ENCODE measurements around the gene LRRC32. TPM values are rescaled to one million over a fixed set of nuclear protein-coding genes. Genes with fewer than 3 reads are reported as not detected.
A peak's percentile ranks its signal among the peaks of the same experiment; 100 is the strongest.

LRRC32 gene
- total and polyA plus RNA-seq, 9 of the 15 experiments (the other 6 are each of a cell fraction or from before 2014, with no cell fraction given): 0.10 to 0.50 (median 0.19) TPM; not detected in 5

DNA sequence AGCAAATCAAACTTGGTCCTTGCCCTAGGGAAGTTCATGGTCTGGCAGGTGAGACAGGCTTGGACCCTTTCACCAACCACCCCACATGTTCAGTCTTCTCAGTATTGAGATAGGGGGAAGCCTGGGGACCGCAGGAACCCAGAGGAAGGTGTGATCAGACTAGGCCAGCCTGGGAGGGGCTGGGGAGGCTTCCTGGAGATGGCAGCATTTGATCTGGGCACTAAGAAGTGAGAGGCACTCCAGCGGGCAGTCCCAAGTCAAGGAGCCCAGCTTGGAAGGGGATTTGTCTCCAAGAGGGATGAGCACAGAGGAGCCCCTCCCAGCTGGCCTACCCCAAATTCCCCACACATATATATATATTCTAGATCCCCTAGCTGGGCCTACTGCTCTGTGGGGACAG lies 5.4 kb downstream of the LRRC32 start:
- Histone ChIP-seq H3K9me1 (ENCODE audit: control insufficient read depth, insufficient read depth, low read length) (no peaks in the 10 kb centered on the region), H3K4me1 (replicated peaks in 1 of 2; ENCODE audit: control insufficient read depth in 2 of 2, insufficient read depth in 2 of 2, low read length in 2 of 2) (peaks cover 16 to 34% of the 10 kb centered on the region in 2 experiments; a peak in 4 of 5 replicates), H2AFZ (ENCODE audit: low read depth, low read length) (peak overlapping the region; percentile 87), H3K36me3 (ENCODE audit: control insufficient read depth, insufficient read depth, low read length) (no peaks in the 10 kb centered on the region), H3K4me3 (no peak overlapping the region), H3K9me3 (replicated peaks; ENCODE audit: control insufficient read depth, insufficient read depth, low read depth, low read length) (no peaks in the 10 kb centered on the region), H3K27me3 (ENCODE audit: control insufficient read depth in 2 of 2, insufficient read depth in 2 of 2, low read length in 2 of 2) (peaks cover 11 to 24% of the 10 kb centered on the region in 2 experiments), H3K27ac (ENCODE audit: extremely low read depth, low read depth, low read length) (peak overlapping the region; percentile 36; the same call in 1 of the 3 replicates), H4K20me1 (replicated peaks; ENCODE audit: control insufficient read depth, insufficient read depth, low read length) (0 out of 2 replicates have a peak, but pooled peaks cover 10% of the 10 kb centered on the region), H3K9ac (ENCODE audit: insufficient read depth in 1 of 2, low read depth in 2 of 2, low read length in 2 of 2) (peak overlapping the region; percentile 34 to 73; a peak in 2 of 4 replicates), H3K4me2 (ENCODE audit: insufficient read depth, low read length) (no peak overlapping the region), H3K79me2 (ENCODE audit: control insufficient read depth, insufficient read depth, low read length) (no peaks in the 10 kb centered on the region)
- ATAC-seq (peak; percentile 21), DNase-seq (ENCODE audit: extremely low read depth in 1 of 4, low spot score in 3 of 4) (no peak), FAIRE-seq (no peak)
- 40% methylated on average over 2 of the region's 2 CpGs for WGBS (ENCODE audit: insufficient coverage, low coverage, missing lambda C conversion rate)
- in situ Hi-C loops (cut with MboI) (no loop called here), intact Hi-C loops (cut with micrococcal nuclease) (no loop called here)
- no TSS peak for BruUV-seq (replicated peaks)
- ChIA-PET CTCF (ENCODE audit: low intra/inter-chr PET ratio) (no interaction called here), POLR2A (no interaction called here)
- TF ChIP-seq ZSCAN32 (CRISPR knock-in tag; IDR thresholded peaks at IDR 0.05) (no peak), BCL6 (CRISPR knock-in tag; IDR thresholded peaks at IDR 0.05) (no peak), SMARCC2 (IDR thresholded peaks at IDR 0.05; ENCODE audit: low read depth) (no peak), SMC3 (conservative IDR thresholded peaks at IDR 0.05; ENCODE audit: insufficient read depth, low read depth, low read length) (no peak), ZNF212 (CRISPR knock-in tag; IDR thresholded peaks at IDR 0.05) (no peak), NCOA6 (IDR thresholded peaks at IDR 0.05) (no peak), ZNF134 (CRISPR knock-in tag; conservative IDR thresholded peaks at IDR 0.05) (no peak), FOXJ3 (CRISPR knock-in tag; IDR thresholded peaks at IDR 0.05) (no peak), ATF1 (CRISPR knock-in tag; IDR thresholded peaks at IDR 0.05) (no peak), ATF1 (tag; IDR thresholded peaks at IDR 0.05) (no peak), RAD21 (CRISPR knock-in tag; conservative IDR thresholded peaks at IDR 0.05 in 1 of 2, IDR thresholded peaks at IDR 0.05 in 1 of 2) (no peak), RBM39 (optimal IDR thresholded peaks at IDR 0.05; ENCODE audit: low read depth, low read length) (no peak)
- TF ChIP-seq, protein P1, sequence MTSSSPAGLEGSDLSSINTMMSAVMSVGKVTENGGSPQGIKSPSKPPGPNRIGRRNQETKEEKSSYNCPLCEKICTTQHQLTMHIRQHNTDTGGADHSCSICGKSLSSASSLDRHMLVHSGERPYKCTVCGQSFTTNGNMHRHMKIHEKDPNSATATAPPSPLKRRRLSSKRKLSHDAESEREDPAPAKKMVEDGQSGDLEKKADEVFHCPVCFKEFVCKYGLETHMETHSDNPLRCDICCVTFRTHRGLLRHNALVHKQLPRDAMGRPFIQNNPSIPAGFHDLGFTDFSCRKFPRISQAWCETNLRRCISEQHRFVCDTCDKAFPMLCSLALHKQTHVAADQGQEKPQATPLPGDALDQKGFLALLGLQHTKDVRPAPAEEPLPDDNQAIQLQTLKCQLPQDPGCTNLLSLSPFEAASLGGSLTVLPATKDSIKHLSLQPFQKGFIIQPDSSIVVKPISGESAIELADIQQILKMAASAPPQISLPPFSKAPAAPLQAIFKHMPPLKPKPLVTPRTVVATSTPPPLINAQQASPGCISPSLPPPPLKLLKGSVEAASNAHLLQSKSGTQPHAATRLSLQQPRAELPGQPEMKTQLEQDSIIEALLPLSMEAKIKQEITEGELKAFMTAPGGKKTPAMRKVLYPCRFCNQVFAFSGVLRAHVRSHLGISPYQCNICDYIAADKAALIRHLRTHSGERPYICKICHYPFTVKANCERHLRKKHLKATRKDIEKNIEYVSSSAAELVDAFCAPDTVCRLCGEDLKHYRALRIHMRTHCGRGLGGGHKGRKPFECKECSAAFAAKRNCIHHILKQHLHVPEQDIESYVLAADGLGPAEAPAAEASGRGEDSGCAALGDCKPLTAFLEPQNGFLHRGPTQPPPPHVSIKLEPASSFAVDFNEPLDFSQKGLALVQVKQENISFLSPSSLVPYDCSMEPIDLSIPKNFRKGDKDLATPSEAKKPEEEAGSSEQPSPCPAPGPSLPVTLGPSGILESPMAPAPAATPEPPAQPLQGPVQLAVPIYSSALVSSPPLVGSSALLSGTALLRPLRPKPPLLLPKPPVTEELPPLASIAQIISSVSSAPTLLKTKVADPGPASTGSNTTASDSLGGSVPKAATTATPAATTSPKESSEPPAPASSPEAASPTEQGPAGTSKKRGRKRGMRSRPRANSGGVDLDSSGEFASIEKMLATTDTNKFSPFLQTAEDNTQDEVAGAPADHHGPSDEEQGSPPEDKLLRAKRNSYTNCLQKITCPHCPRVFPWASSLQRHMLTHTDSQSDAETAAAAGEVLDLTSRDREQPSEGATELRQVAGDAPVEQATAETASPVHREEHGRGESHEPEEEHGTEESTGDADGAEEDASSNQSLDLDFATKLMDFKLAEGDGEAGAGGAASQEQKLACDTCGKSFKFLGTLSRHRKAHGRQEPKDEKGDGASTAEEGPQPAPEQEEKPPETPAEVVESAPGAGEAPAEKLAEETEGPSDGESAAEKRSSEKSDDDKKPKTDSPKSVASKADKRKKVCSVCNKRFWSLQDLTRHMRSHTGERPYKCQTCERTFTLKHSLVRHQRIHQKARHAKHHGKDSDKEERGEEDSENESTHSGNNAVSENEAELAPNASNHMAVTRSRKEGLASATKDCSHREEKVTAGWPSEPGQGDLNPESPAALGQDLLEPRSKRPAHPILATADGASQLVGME (CRISPR knock-in tag; IDR thresholded peaks at IDR 0.05): no peak
- TF ChIP-seq, protein P2, sequence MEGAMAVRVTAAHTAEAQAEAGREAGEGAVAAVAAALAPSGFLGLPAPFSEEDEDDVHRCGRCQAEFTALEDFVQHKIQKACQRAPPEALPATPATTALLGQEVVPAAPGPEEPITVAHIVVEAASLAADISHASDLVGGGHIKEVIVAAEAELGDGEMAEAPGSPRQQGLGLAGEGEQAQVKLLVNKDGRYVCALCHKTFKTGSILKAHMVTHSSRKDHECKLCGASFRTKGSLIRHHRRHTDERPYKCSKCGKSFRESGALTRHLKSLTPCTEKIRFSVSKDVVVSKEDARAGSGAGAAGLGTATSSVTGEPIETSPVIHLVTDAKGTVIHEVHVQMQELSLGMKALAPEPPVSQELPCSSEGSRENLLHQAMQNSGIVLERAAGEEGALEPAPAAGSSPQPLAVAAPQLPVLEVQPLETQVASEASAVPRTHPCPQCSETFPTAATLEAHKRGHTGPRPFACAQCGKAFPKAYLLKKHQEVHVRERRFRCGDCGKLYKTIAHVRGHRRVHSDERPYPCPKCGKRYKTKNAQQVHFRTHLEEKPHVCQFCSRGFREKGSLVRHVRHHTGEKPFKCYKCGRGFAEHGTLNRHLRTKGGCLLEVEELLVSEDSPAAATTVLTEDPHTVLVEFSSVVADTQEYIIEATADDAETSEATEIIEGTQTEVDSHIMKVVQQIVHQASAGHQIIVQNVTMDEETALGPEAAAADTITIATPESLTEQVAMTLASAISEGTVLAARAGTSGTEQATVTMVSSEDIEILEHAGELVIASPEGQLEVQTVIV (CRISPR knock-in tag; IDR thresholded peaks at IDR 0.05; ENCODE audit: borderline replicate concordance): no peak
